Measurements from ENCODE around the gene SLC12A8. TPM values are rescaled to one million over a fixed set of nuclear protein-coding genes. Genes with fewer than 3 reads are reported as not detected.

SLC12A8 gene, protein sequence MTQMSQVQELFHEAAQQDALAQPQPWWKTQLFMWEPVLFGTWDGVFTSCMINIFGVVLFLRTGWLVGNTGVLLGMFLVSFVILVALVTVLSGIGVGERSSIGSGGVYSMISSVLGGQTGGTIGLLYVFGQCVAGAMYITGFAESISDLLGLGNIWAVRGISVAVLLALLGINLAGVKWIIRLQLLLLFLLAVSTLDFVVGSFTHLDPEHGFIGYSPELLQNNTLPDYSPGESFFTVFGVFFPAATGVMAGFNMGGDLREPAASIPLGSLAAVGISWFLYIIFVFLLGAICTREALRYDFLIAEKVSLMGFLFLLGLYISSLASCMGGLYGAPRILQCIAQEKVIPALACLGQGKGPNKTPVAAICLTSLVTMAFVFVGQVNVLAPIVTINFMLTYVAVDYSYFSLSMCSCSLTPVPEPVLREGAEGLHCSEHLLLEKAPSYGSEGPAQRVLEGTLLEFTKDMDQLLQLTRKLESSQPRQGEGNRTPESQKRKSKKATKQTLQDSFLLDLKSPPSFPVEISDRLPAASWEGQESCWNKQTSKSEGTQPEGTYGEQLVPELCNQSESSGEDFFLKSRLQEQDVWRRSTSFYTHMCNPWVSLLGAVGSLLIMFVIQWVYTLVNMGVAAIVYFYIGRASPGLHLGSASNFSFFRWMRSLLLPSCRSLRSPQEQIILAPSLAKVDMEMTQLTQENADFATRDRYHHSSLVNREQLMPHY
- total RNA-seq (1 to 10 TPM in 3 of 4 donors, under 1 TPM in 1; 0.62 to 1.7 (median 1.4) TPM), polyA plus RNA-seq (0.52 TPM)
- long read RNA-seq, donor 1, partial matches to known transcripts: 1 of 8 reads
- long read RNA-seq, donor 1, other reads (novel, unspliced or antisense): 6 of 8 reads
- long read RNA-seq, donor 2: 0 reads
- long read RNA-seq, donor 3, partial matches to known transcripts: 0 of 2 reads
- long read RNA-seq, donor 3, other reads (novel, unspliced or antisense): 2 of 2 reads
- long read RNA-seq, donor 4: 0 reads

DNA sequence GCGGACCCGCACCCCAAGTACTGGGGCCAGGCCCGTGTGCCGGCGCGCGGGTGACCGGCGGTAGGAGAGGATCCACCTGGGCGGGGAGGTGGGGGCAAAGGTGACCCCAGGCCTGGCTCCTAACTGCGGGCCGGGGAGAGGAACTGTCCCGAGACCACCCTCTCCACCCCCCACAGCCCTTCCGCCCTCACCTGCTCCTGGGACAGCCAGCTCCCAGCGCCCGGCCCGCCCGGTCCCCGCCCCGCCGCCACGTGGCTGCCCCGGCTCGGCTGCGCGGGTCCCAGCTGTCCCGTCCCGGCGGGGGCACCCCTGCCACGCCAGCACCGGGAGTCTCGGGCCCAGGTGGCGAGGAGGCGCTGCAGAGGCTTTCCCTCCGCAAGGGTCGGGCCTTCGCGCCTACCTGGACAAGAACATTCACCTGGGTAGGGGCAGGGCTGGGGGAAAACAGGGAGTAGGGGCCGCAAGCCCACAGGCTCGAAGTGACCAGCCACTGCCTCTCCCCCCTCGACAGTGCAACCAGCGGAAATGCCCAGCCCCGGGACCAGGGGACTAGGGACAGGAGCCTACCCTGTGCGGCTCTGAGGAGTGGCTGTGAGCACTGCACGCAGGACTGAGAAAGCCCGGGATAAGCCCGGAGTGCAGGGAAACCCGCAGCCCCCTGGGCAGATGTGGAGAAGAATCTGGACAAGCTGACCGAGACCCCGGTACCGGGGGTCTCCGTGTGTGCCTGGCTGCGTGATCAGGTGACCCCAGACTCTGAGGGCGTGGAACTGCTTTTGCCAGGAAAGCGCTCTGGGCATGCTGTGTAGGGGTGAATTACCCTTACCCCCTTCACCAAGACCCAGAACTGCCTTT, at the start of gene SLC12A8:
SLC12A8 (minus strand) TSS at position 240 of the 855 bp plus-strand sequence. CDS start 1,399 bp downstream, outside the sequence.
- peak in 1 of 3 donors; percentile 59 for DNase-seq
- H3K9me3 ChIP-seq (ENCODE audit: control insufficient read depth, low read length): no peaks in the 10 kb centered on the region
- no peaks in the 10 kb centered on the region for H3K4me1 ChIP-seq (ENCODE audit: control insufficient read depth, insufficient read depth, low read length)

DNA sequence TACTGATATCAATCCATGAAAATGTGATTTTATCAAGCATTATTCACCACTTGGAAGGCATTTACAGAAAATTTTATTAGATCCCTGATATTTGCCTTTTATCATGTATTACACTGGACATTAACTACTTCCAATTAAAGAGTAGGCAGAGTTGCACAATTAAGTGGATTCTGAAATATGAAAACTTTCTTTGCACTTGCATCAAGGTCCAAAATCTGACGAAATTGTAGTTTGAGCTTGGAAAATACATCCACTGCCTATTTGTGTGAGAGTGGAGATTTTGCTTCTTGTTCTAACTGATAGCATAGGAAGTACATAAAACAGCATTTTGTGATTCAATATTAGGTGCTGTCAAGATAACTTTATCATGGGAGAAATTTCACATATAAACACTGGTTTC, 49.6 kb upstream of the SLC12A8 start:
- no peaks in the 10 kb centered on the region for H3K27me3 ChIP-seq (ENCODE audit: control insufficient read depth, insufficient read depth)
- DNase-seq (no peak), ATAC-seq (no peak)
- H3K9me3 ChIP-seq (ENCODE audit: control insufficient read depth, low read length): no peaks in the 10 kb centered on the region
- intact Hi-C loops (cut with DNase I): no loop called here
- no peak overlapping the region for H3K4me3 ChIP-seq (ENCODE audit: low read length)
- H3K4me1 ChIP-seq (ENCODE audit: control insufficient read depth, insufficient read depth, low read length): no peaks in the 10 kb centered on the region
- no peak overlapping the region for H3K27ac ChIP-seq (ENCODE audit: low read length)
- 74% methylated on average over 1 of the region's 1 CpG for WGBS

More for the DNA sequence above, at the start of gene SLC12A8:
- WGBS: 9% methylated on average over 55 of the region's 55 CpGs
- intact Hi-C loops (cut with DNase I): no loop called here
- Histone ChIP-seq H3K27ac (ENCODE audit: low read length) (no peak within 1 kb of the TSS), H3K27me3 (ENCODE audit: control insufficient read depth, insufficient read depth) (no peaks in the 10 kb centered on the region), H3K4me3 (ENCODE audit: low read length) (peak within 1 kb of the TSS; percentile 44)
- ATAC-seq: peak; percentile 58 to 62

- Histone ChIP-seq H3K27me3 (ENCODE audit: control insufficient read depth, insufficient read depth) (no peaks in the 10 kb centered on the region), H3K4me1 (ENCODE audit: control insufficient read depth, insufficient read depth, low read length) (no peaks in the 10 kb centered on the region), H3K27ac (ENCODE audit: low read length) (no peak overlapping the region), H3K9me3 (ENCODE audit: control insufficient read depth, low read length) (no peaks in the 10 kb centered on the region), H3K4me3 (ENCODE audit: low read length) (no peak overlapping the region)
- 85% methylated on average over 1 of the region's 1 CpG for WGBS
- intact Hi-C loops (cut with DNase I): no loop called here
- ATAC-seq (no peak), DNase-seq (no peak)
Measured at GRCh38 chr3:125261031-125261430, 48.5 kb upstream of the SLC12A8 start.

- H3K27ac ChIP-seq (ENCODE audit: low read length): no peak overlapping the region
- WGBS: 98% methylated on average over 2 of the region's 2 CpGs
- ATAC-seq: no peak
- intact Hi-C loops (cut with DNase I): no loop called here
- H3K4me3 ChIP-seq (ENCODE audit: low read length): no peak overlapping the region
- no peaks in the 10 kb centered on the region for H3K27me3 ChIP-seq (ENCODE audit: control insufficient read depth, insufficient read depth)
- no peaks in the 10 kb centered on the region for H3K4me1 ChIP-seq (ENCODE audit: control insufficient read depth, insufficient read depth, low read length)
- H3K9me3 ChIP-seq (ENCODE audit: control insufficient read depth, low read length): no peaks in the 10 kb centered on the region
- no peak for DNase-seq
Measured at GRCh38 chr3:125260158-125260557, 47.6 kb upstream of the SLC12A8 start.

- intact Hi-C loops (cut with DNase I): no loop called here
- DNase-seq (no peak), ATAC-seq (no peak)
- H3K9me3 ChIP-seq (ENCODE audit: control insufficient read depth, low read length): no peaks in the 10 kb centered on the region
- no peaks in the 10 kb centered on the region for H3K4me1 ChIP-seq (ENCODE audit: control insufficient read depth, insufficient read depth, low read length)
- H3K27ac ChIP-seq (ENCODE audit: low read length): no peak overlapping the region
- 88% methylated on average over 4 of the region's 4 CpGs for WGBS
- H3K4me3 ChIP-seq (ENCODE audit: low read length): no peak overlapping the region
- H3K27me3 ChIP-seq (ENCODE audit: control insufficient read depth, insufficient read depth): no peaks in the 10 kb centered on the region
Measured at GRCh38 chr3:125257536-125257935, 45.0 kb upstream of the SLC12A8 start.

GRCh38 chr3:125256675-125257074, 44.1 kb upstream of the SLC12A8 start:
- ATAC-seq: no peak
- Histone ChIP-seq H3K27ac (ENCODE audit: low read length) (no peak overlapping the region), H3K4me1 (ENCODE audit: control insufficient read depth, insufficient read depth, low read length) (no peaks in the 10 kb centered on the region), H3K9me3 (ENCODE audit: control insufficient read depth, low read length) (no peaks in the 10 kb centered on the region), H3K4me3 (ENCODE audit: low read length) (no peak overlapping the region), H3K27me3 (ENCODE audit: control insufficient read depth, insufficient read depth) (no peaks in the 10 kb centered on the region)
- no peak for DNase-seq
- intact Hi-C loops (cut with DNase I): no loop called here

GRCh38 chr3:125250973-125251372, 38.4 kb upstream of the SLC12A8 start:
- DNase-seq (no peak), ATAC-seq (no peak)
- H3K4me3 ChIP-seq (ENCODE audit: low read length): no peak overlapping the region
- H3K27me3 ChIP-seq (ENCODE audit: control insufficient read depth, insufficient read depth): no peaks in the 10 kb centered on the region
- no peak overlapping the region for H3K27ac ChIP-seq (ENCODE audit: low read length)
- 88% methylated on average over 2 of the region's 2 CpGs for WGBS
- no peaks in the 10 kb centered on the region for H3K9me3 ChIP-seq (ENCODE audit: control insufficient read depth, low read length)
- no peaks in the 10 kb centered on the region for H3K4me1 ChIP-seq (ENCODE audit: control insufficient read depth, insufficient read depth, low read length)
- intact Hi-C loops (cut with DNase I): no loop called here

DNA sequence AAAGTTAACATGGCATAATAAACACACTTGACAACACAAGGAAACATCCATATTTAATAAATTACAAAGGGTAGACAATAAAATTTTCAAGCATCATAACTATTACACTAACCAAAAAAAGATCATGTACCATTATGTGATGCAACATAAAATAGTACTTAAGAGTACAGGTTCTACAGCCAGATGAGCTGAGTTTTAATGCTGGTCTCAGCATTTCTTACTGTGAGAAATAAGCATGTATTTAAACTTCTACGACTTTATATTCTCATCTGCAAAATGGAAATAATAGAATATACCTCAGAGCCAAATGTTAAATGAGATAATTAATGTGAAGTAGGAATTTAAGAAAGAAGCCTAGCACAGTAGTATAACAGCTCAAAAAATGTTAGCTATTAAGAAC, 33.7 kb upstream of the SLC12A8 start:
- Histone ChIP-seq H3K4me1 (ENCODE audit: control insufficient read depth, insufficient read depth, low read length) (no peaks in the 10 kb centered on the region), H3K4me3 (ENCODE audit: low read length) (no peak overlapping the region), H3K9me3 (ENCODE audit: control insufficient read depth, low read length) (no peaks in the 10 kb centered on the region), H3K27me3 (ENCODE audit: control insufficient read depth, insufficient read depth) (no peaks in the 10 kb centered on the region), H3K27ac (ENCODE audit: low read length) (no peak overlapping the region)
- intact Hi-C loops (cut with DNase I): no loop called here
- 95% methylated on average over 1 of the region's 1 CpG for WGBS
- DNase-seq (no peak), ATAC-seq (no peak)

- Histone ChIP-seq H3K27me3 (ENCODE audit: control insufficient read depth, insufficient read depth) (no peaks in the 10 kb centered on the region), H3K4me3 (ENCODE audit: low read length) (no peak overlapping the region), H3K9me3 (ENCODE audit: control insufficient read depth, low read length) (no peaks in the 10 kb centered on the region), H3K27ac (ENCODE audit: low read length) (no peak overlapping the region), H3K4me1 (ENCODE audit: control insufficient read depth, insufficient read depth, low read length) (no peaks in the 10 kb centered on the region)
- no peak for DNase-seq
- ATAC-seq: no peak
- intact Hi-C loops (cut with DNase I): no loop called here
Measured at GRCh38 chr3:125245521-125245920, 33.0 kb upstream of the SLC12A8 start.

DNA sequence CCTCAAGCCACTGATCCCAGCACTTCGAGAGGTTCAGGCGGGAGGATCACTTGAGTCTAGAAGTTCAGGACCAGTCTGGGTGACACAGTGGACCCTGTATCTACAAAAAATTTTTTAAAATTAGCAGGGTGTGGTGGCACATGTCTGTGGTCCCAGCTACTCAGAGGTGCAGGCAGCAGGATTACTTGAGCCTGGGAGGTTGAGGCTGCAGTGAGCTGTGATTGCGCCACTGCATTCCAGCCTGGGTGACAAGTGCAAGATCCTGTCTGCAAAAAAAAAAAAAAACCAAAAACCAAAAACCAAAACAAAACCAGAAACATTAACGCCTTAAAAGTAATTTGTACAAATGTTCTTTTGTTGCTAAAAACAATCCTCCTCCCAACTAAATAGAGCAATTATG, 27.9 kb upstream of the SLC12A8 start:
- H3K9me3 ChIP-seq (ENCODE audit: control insufficient read depth, low read length): no peaks in the 10 kb centered on the region
- H3K27me3 ChIP-seq (ENCODE audit: control insufficient read depth, insufficient read depth): no peaks in the 10 kb centered on the region
- no peak overlapping the region for H3K27ac ChIP-seq (ENCODE audit: low read length)
- DNase-seq: peak in 1 of 3 donors; percentile 47
- 66% methylated on average over 4 of the region's 4 CpGs for WGBS
- no peak overlapping the region for H3K4me3 ChIP-seq (ENCODE audit: low read length)
- peaks cover 2% of the 10 kb centered on the region for H3K4me1 ChIP-seq (ENCODE audit: control insufficient read depth, insufficient read depth, low read length)
- intact Hi-C loops (cut with DNase I): no loop called here
- no peak for ATAC-seq

Measured in right cardiac atrium (tissue), 5 donors.